HG03066 (cell line): ENCODE data around the gene DOK6.
A peak's percentile ranks its signal among the peaks of the same experiment; 100 is the strongest.
"Not testable (repeated sequence)": the region's sequence is repeated elsewhere in the genome, so short reads cannot be mapped to it uniquely, and the experiment has no call there.

ENCODE experiments used
- ATAC-seq: cut with Tn5 transposase; IDR thresholded peaks from one replicate; pipeline ENCODE4 v1.9.1; 2021; ENCODE audit warnings: low read depth; ENCODE audit not compliant: unreplicated experiment

The DOK6 gene

DNA sequence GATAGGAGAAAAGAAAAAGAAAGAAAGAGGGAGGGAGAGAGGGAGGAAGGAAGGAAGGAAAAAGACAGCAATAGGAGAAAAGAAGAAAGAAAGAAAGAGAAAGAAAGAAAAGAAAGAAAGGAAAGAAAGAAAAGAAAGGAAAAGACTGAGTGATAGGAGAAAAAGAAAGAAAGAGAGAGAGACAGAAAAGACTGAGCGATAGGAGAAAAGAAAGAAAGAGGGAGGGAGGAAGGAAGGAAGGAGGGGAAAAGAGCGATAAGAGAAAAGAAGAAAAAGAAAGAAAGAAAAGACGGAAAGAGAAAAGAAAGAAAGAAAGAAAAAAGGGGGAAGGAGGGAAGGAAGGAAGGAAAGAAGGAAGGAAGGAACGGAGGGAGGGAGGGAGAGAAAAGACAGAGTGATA lies 216.7 kb downstream of the DOK6 start:
- ATAC-seq: no peak

DNA sequence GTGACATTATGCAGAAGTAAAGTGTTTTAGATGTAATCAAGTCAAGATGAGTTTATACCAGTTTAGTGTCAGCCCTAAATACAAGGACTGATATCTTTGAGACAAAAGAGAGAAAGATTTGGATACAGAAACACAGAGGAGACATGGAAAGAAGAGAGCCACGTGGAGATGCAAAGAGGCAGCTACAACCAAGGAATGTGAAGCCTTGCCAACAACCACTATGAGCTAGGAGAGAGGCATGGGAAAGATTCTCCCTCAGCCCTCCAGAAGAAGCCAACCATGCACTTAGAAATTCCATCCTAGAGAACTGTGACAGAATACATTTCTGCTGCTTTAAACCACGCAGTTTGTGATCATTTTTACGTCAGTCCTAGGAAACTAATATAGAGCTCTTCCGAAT lies 217.2 kb downstream of the DOK6 start:
- no peak for ATAC-seq

DNA sequence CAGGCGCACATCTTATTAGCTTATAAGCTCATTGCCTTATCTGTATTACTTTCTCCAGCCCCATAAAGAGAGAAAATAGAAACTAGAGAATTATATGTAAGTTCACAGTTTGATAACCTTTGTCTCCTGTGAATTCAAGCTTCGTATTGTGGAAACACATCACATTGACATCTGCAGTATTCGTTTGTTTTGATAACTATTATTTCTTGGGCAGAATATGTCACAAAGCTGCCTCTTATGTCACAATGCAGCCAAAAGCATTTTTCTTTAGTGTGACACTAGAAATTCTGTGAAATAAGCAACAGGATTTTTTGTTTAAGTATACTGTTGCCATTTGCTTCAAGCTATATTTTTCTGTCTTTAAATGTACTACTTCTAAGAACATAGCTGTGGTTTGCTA lies 221.5 kb downstream of the DOK6 start:
- no peak for ATAC-seq

DNA sequence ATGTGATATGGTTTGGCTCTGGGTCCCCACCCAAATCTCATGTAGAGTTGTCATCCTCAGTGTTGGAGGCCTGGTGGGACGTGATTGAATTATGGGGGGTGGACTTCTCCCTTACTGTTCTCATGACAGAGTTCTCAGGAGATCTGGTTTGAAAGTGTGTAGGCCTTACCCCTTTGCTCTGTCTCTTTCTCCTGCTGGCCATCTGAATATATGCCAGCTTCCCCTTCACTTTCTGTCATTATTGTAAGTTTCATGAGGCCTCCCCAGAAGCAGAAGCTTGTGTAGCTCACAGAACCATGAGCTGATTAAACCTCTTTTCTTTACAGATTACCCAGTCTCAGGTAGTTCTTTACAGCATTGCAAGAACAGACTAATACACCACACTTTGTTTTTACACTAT lies 222.3 kb downstream of the DOK6 start:
- no peak for ATAC-seq

DNA sequence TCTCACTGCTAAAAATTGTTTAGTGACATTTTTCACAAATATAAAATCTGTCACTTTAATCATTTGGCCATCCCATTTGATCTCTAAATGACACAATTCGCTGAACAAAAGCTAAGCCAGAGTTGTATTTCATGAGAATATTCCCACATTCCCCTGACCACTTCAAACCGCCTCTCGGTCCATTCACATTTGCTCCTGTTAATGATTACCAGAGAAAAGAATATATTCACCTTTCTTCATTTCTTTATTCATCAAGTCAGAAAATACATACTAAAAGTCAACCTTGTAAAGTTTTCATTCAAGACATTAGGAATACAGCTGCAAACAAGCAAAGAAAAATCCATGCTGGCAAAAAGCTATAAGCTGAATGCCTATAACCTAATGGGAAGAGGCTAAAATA lies 225.5 kb downstream of the DOK6 start:
- ATAC-seq: no peak

DNA sequence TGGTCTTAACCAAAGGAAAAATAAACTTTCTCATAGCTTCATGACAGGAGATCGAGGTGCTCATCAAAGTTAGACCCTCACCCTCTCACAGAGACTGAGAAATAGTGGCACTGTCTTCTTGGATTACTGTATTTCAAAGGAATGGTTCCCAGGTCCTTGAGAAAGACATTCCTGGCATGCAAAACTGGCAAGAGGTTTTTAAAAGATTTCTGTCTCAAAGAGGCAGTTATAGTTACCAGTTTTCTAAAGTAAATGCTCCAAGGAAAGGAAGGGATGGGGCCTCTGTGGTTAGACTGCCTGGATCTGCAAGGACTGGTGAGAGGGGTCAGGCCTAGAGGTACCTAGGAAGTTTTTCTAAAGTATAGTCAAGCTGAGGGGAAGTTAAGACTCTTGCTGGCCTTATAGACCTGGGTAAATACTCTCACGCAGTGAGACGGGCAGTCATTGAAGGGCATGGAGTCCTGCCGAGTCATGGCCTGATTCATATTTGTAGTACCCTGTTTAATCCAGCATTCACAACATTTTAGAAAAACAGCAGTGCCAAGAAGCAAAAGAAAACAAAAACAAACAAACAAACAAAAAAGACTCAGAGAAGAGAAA lies 226.1 kb downstream of the DOK6 start:
- no peak for ATAC-seq

DNA sequence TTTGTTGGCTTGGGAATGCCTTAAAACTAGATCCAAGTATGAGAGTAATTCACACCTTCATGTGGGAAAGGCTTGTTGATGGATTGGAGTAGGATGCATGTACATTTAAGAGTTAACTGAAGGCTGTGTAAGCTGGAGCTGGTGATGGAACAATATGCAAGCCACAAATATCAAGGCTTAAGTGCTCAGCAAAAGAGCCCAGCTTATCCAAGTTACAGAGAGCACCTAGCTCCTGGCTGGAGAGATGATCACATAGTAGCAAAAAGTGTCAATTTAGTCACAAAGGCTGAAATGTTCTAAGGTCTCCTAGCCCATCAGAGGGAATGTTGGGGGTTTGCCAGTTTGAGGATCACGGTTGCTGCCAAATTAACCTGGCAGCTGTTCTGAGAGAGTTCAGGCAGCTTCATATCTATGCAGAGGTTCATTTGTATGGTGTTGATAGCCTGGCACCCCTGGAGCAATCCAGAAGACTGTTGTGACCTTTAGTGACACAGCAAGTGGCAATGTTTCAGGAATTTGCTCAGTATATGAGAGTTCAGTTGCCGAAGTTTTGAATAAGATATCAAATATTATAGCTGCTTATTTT lies 228.2 kb downstream of the DOK6 start:
- no peak for ATAC-seq

DNA sequence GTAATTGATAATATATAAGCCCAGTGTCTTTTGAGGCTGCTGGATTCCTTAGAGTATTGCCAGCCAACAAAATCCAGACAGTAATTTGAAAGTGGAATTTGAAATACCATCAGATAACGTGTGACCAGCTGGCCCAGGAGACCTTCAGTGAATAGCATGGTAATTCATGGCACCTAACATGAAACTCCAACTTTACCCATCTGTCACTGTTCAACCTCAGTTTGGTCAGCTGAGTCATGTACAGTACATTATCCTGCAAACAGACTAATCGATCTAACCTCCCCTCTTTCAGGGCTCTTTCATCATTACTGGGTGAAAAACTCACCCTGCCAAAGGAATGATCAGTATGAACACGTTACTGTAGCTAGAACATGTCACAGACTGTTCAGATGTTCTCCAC lies 230.6 kb downstream of the DOK6 start:
- ATAC-seq: no peak

DNA sequence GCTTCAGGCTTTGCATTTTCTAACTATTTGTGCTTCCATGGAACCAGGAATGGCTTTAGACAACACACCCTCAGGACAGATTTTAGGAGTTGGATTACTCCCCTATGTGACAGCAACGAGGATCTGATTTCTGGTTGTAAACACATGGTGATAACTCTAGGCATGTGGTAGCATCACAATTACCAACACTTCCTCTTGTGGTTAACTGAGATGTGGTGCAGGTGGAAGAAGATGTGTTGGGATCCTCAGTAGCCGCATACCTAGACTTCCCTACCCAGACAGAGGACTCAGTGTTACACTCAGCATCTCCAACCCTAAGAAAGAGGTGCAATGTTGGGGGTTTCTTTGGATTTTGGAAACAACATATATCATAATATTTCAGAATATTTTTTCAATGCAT lies 234.8 kb downstream of the DOK6 start:
- no peak for ATAC-seq

DNA sequence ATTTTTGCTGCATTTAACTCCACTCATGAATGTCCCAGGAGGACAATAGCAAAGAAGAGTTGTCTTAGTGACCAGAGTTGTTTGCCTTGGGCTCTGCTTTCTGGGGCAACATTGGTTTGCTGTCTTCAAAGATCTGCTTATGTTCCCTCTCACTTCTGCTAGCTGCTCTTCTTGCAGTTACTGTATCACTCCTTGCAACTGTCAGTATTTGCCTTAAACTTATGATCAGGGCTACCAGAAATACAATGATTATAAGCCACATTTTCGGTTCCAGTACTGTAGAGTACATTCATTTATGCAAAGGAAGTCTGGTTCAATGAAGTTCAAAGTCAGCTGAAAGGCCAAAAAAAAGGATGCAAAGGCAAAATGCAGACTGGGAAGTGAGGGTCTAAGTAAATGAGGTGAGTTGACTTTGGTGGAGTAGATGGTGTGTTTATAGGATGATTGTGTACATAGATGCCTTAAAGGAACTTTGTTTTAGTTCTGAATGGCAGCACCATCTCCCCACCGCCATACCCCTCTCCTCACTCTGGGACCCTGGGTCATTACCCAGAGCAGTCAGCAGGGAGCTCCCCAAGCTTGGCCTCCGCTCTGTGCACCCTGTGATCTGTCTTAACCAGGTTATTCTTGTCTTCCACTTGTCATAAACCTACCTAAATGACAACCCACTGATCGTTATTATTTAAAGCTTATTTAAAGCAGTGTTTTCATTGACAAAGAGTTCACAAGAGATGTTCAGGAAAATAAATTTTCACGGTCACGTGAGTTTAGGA lies 236.0 kb downstream of the DOK6 start:
- ATAC-seq: peak; percentile 63

DNA sequence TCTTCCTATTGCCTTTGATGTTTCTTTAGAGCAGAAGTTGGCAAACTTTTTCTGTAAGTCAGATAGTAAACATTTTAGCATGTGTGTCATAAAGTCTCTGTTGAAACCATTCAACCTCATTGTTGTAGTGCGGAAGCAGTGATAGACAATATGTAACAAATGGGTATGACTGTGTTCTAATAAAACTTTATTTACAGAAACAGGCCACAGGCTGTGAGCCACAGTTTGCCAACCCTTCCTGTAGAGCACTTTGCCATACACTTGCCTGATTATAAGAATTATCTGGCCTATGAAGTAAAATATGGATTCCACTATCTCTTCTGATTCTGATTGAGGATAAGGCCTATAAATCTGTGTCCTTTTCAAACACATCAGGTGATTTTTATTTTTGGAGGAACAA lies 237.4 kb downstream of the DOK6 start:
- no peak for ATAC-seq

DNA sequence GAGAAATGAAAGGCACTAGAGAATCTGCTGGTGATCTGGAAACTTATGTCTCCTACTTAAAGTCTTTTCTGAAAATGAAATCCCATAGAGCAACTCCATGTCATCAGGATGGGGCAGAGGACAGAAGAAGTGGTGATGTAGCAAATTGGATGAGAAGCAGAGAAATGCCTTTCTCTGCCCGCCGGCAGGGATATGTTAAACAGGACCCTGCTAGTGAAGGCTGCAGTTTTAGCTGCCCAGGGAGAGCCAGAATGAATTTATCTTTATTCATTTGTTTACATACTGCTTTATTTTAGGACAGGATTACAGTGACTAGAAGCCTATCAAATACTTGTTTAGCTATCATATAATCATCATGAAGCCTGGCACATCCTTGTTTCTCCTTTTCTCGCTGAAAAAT lies 247.0 kb downstream of the DOK6 start:
- no peak for ATAC-seq

DNA sequence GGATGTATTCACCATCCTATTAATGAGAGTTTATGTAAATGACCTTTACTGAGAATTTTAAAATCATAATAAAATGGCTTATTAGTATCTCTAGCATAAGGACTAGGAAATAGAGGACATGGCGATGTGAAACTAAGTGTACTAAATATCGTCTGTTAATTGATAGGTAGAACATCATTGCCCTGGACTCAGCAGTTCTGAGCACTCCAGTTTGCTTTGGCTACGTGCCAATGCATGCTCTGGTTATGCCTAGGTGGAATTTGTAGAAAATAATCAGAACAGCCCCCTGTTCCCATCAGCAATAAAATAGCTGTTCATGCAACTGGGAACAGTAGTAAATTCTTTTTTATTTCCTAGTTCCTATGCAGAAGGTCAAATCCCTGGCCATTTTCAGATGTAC lies 247.8 kb downstream of the DOK6 start:
- no peak for ATAC-seq

DNA sequence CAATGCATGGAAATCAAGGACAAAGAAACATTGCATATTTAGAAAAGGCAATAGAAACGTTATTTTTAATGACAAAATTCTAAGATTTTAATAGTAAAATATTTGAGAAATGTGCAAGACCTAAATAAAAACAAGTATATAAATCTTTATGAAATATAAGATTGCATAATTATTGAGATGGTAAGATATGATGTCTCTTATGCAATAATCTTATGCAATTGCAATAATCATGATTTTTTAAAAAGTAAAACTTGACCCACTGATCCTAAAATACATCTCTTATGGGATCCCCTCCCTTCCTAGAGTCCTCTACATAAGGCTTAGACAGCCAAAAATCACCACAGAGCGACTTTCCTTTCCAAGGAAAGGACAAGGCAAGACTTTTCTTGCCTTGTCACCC lies 249.0 kb downstream of the DOK6 start:
- ATAC-seq: no peak

DNA sequence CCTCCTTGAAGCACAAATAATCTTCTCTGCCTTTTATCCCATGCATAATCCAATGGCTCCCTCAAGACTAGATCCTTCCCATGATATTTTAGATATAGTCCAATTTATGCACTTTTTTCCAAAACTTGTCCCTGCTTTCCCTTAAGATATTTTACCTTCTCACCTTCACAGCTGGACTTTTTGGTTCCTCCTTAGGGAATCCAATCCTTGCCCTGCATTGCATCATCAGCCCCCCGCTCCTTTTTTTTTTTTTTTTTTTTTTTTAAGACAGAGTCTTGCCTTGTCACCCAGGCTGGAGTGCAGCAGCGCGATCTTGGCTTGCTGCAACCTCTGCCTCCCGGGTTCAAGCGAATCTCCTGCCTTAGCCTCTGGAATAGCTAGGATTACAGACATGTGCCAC lies 250.6 kb downstream of the DOK6 start:
- ATAC-seq: no peak

DNA sequence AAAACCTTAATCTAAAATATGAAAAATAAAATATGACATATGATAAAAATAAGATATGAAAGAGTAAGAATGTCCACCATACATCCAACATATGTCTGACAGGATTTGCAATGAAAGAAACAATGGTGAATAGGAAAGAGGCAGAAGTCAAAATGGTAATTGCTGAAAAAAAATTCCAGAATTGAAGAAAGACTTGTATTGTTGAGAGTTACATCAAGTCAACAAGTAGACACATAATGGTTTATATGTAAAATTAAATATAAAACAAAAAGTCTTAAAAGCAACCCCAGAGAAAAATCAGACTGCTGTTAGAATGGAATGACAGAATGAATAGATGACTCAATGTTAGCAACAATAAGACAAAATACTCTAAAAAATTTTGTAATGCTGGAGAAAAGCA lies 255.1 kb downstream of the DOK6 start:
- no peak for ATAC-seq

DNA sequence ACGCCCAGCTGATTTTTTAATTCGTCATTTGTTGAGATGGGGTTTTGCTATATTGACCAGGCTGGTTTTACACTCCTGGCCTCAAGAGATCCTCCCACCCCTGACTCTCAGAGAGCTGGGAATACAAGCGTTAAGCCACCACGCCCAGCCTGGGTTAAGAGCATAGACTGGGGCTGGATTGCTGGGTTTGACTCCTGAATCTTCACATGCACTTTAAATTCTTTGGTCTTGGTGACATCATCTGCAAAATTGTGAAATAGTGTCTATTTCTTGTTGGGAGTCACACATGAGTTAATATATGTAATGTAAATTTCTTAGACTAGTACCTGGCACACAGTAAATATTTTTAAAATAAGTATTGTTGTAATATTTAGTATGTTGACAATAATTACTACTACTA lies 257.4 kb downstream of the DOK6 start:
- no peak for ATAC-seq

DNA sequence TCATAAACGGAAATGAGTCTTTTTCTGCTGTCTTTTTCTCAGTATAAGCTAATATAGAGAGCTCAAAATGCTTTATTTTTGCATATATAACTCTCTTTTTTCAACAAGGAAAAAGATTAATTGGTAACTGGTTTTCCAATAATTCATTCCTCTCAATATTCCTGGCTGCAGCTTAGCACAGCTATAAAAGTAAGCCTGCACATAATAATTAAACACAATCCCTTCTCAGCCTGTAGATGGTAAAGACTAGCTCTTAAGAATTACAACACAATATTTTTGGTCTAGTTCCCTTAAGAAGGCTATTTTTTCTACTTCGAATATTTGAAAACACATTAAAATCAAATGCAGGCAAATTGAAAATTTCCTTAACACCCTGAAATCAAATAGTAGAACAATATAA lies 258.0 kb downstream of the DOK6 start:
- no peak for ATAC-seq

DNA sequence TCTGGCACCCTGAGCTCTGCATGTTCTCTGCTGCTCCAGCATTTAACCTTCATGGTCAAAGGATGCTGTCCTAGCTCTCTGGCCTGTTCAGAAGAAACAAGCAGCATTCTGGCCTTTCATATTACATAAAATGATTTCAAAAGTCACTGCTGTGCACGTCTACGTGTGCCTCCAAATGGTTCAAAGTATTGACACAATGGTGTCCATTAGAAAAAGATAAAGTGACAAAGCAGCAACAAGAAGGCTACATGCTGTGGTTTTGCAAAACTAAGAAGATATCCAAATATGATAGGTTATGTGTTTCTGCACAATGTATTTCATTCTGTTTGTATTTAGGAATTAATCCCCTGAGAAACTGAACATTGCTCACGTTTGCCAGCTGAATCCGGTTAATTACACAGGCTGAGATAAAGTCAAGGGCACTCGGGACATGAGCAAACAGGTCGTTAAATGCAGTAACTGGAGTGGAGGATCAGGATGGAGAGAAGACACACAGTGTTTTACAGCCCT lies 258.5 kb downstream of the DOK6 start:
- no peak for ATAC-seq

DNA sequence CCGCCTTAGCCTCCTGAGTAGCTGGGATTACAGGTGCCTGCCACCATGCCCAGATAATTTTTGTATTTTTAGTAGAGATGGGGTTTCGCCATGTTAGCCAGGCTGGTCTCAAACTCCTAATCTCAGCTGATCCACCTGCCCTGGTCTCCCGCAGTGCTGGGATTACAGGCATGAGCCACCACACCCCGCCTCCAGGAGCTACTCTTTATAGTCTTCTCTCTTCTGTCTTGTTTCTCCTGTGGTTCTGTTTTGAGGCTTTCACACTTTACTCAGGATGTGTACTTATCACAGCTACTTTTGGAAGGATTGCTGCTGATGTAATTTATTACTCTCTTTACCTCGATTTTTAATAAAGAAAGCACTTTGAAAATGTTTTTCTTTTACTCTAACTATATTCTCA lies 261.4 kb downstream of the DOK6 start:
- not testable (repeated sequence) for ATAC-seq

DNA sequence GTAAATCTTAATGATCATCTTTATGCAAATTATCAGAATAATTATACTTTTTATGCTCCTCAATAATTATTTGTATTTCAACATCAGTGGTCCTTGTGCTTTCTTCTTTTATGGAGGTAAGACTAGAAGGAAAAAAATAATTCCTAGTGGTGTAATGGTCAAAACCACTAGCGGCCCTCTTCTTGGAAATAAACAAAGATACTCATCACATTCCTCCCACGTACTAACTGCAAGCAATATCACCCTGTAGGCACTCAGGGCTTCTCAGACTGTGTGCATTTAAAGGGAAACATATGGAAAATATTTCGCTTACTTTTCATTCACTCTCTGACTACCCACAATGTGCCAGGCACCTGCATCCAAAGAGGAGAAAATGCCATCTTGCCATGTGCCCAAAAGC lies 263.7 kb downstream of the DOK6 start:
- no peak for ATAC-seq

DNA sequence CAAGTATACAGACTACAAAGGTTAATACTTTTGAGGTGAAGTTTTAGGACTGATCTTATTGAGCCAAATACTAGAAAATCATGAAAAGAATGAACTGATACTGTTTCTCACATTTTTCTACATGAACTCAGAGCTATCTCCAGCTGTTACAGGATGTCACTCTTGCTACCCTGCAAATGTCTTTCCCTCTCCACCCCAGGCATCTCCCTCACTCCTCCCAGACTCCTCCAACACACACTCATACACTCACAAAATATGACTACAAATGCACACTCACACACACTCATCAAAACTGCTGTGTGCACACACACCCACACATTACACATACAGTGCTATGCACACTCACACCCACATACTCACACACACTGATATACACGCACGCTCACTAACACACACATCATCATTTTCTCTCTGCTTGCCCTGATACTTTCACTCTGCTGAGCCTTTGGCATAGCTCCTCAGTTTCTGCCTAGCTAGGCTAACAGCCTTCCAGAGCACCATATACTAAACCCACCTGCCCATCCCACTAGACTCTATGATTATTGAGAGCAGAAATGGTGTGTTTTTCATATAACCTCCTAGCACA lies 273.7 kb downstream of the DOK6 start:
- ATAC-seq: no peak
